ENCODE results near the gene PDAP1.
A peak's percentile ranks its signal among the peaks of the same experiment; 100 is the strongest.

Gene PDAP1

DNA sequence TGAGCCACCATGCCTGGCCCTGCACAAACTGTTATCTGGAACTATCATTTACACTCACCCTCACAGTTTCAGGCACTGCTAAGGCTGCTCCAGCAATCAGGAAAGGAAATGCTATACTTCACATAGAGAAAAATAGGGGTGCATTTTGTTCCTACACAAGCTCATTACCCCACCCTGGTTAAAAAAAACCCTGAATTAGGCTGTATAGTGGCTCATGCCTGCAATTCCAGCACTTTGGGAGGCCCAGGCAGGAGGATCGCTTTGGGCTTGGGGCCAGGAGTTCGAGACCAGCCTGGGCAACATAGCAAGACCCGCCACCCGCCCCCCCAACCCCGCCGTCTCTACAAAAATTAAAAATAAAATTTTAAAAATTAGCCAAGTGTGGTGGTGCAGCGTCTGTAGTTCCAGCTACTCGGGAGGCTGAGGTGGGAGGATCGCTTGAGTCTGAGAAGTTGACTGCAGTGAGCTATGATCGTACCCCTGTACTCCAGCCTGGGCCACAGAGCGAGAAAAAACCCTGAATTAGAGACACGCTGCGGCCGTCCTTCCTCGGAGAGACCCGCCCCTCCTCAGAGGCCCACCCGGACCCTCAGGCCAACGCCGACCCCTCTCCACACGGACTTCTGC is 29.7 kb upstream of the PDAP1 start:
- TF ChIP-seq, protein P1, sequence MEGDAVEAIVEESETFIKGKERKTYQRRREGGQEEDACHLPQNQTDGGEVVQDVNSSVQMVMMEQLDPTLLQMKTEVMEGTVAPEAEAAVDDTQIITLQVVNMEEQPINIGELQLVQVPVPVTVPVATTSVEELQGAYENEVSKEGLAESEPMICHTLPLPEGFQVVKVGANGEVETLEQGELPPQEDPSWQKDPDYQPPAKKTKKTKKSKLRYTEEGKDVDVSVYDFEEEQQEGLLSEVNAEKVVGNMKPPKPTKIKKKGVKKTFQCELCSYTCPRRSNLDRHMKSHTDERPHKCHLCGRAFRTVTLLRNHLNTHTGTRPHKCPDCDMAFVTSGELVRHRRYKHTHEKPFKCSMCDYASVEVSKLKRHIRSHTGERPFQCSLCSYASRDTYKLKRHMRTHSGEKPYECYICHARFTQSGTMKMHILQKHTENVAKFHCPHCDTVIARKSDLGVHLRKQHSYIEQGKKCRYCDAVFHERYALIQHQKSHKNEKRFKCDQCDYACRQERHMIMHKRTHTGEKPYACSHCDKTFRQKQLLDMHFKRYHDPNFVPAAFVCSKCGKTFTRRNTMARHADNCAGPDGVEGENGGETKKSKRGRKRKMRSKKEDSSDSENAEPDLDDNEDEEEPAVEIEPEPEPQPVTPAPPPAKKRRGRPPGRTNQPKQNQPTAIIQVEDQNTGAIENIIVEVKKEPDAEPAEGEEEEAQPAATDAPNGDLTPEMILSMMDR (conservative IDR thresholded peaks at IDR 0.05): no peak
- H3K27ac ChIP-seq: peak overlapping the region; percentile 94

DNA sequence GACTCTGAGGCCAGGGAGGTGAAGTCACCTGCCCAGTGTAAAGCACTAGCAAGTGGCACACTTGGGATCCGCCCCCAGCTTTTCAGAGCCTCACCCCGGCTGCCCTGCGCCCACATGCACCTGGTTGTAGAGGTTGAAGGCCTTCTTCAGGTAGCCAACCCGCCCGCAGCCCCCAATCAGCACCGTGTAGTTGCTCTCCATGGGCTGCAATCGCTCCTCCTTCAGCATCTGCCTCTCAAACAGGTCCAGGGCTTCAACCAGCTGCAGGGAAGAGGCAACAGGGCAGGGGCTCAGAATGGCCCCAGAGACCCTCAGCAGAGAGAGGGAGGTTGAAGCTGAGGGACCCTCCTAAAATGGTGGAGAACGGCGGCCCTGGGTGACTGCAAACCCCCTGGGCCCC is 24.8 kb upstream of the PDAP1 start:
- 0 out of 2 replicates have a peak overlapping the region, but pooled peaks have one; percentile 38 for H3K27ac ChIP-seq
- TF ChIP-seq, protein P1 (conservative IDR thresholded peaks at IDR 0.05): no peak

DNA sequence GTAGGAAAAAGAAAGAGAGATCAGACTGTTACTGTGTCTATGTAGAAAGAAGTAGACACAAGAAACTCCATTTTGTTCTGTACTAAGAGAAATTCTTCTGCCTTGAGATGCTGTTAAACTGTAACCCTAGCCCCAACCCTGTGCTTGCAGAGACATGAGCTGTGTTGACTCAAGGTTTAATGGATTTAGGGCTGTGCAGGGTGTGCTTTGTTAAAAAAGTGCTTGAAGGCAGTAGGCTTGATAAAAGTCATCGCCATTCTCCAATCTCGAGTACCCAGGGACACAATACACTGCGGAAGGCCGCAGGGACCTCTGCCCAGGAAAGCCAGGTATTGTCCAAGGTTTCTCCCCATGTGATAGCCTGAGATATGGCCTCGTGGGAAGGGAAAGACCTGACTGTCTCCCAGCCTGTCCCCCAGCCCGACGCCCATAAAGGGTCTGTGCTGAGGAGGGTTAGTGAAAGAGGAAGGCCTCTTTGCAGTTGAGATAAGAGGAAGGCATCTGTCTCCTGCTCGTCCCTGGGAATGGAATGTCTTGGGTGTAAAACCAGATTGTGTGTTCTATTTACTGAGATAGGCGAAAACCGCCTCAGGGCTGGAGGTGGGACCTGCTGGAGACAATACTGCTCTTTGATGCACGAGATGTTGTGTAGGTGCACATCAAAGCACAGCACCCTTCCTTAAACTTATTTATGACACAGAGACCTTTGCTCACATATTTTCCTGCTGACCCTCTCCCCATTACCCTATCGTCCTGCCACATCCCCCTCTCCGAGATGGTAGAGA is 23.6 kb upstream of the PDAP1 start:
- H3K27ac ChIP-seq: peak overlapping the region; percentile 38; the same call in 1 of the 2 replicates

DNA sequence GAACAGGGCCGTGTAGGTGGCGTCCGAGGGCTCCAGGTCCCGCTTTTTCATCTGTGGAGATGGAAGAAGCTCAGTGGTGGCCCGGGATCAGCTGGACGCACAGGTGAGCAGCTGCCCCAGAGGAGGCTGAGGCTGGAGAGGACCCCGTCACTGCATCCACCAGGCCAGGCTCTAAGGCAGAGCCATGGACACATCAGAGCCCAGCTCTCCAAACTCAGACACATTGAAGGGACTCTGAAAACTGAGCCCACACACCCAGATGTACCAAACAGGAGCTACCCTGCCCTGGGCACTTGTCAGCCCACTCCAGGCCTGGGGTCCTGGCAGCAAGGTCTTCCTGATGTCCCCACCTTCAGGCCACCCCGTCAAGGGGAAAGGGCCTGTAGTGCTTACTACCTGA is 21.4 kb upstream of the PDAP1 start:
- TF ChIP-seq, protein P1 (conservative IDR thresholded peaks at IDR 0.05): no peak
- no peak overlapping the region for H3K27ac ChIP-seq

DNA sequence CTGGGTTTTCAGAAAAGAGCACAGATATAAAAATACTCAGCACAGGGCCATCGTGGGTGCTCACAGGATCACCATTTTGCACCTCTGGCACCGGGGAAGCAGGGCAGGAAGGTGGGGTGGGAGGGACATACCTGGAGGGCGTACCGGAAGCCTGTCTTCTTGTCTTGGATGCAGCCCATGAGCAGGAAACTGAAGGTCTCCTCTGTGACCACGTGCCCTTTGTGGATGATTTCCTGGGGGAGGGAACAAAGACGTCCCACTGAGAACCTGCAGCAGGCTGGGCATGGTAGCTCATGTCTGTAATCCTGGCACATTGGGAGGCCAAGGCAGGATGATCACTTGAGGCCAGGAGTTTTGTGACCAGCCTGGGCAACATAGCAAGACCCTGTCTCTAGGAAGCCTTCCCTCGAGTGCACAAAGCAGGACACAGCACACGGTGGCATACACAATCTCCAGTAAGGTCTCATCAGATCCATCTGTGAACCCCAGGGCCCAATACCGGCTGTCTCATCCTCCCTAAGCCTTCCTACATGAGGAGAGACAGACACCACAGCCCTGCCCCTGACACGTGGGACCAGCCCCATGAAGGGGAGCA is 20.7 kb upstream of the PDAP1 start:
- H3K27ac ChIP-seq: no peak overlapping the region

DNA sequence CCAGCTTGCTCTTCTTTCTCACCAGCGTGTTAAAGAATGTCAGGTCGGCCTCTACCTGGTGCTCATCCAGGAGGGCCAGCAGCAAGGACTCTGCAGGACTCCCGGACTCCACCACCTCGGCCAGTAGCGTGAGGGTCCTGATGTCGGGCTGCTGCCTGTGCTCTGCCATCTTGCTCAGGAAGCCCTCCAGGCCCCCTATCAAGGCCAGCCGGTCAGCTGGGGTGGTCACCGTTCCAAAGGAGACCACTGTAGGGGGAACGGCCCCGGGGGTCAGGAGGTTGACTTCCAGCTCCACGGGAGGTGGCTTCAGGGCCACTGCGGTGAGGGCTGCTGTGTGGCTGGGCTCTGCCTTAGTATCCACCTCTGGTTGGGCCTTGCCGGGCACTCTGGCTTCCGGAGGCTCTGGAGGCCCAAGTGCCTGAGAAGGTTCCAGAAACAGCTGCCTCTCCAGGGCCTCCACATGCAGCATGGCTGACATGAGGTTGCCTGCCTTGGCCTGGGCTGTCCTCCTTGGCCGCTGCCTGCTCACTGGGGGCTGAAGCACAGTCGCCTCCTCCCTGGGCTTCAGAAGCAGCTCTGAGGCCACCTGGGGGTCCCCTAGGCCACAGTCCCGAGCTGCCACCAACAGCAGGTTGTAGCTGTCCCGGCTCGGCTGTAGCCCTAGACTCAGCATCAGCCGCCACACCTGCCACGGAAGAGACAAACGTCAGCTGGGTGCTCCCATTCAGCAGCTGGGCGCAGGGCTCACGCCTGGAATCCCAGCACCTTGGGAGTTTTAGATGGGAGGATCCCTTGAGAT is 16.7 kb upstream of the PDAP1 start:
- TF ChIP-seq, protein P1 (conservative IDR thresholded peaks at IDR 0.05): no peak
- H3K27ac ChIP-seq: no peak overlapping the region

More for the DNA sequence above, 20.7 kb upstream of the PDAP1 start:
- TF ChIP-seq, protein P1 (conservative IDR thresholded peaks at IDR 0.05): no peak

DNA sequence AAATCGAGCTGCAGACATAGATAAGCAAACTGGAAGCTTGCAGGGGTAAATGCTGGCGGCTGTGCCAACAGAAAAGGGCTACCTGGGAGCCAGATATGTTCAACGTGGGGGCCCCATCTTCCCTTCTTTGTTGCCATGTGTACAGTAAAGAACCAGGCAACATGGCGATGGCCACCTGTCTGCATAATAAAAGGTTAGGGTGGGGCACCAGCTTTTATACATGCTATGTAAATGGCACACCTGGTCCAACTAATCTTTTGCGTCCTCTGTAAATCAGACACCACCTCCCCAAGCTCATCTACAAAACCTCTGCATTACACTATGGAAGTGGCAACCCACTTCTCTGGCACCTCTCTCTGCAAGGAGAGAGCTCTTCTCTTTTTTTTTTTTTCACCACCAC is 14.2 kb upstream of the PDAP1 start:
- TF ChIP-seq, protein P1 (conservative IDR thresholded peaks at IDR 0.05): no peak
- no peak overlapping the region for H3K27ac ChIP-seq
